ENCODE measurements around the gene PDE4D.

DNA sequence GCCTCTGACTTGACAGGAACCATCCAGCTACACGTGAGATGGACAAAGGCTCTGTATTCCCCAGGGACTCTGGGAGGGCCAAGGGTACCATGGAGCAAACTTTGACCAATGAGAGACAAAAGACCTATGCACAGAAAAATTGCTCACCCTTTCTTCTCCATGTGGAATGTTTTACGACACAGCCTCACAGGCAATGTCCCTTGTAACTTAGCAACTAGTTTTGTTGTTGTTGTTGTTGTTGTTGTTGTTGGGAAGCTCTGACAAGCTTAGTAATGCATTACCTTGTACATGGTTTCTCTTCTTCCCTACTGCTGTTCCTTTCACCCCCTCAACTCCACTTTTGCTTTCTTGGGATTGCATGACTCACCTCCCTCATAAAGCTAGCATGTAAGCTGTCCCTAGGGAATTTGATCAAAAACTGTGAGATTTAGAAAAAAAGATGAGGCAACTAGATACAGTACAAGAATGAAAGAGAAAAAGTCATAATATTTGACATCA is 759.7 kb downstream of the PDE4D start:
- TF ChIP-seq POLR2AphosphoS5 (IDR thresholded peaks at IDR 0.05; ENCODE audit: low read depth, low read length): no peak
- no peak for TF ChIP-seq POLR2A (IDR thresholded peaks at IDR 0.05; ENCODE audit: low read depth, low read length)
- TF ChIP-seq TAF1 (IDR thresholded peaks at IDR 0.05; ENCODE audit: low read depth, low read length): no peak
- TF ChIP-seq SPI1 (IDR thresholded peaks at IDR 0.05; ENCODE audit: low read depth, low read length): no peak
